ENCODE data around the gene TCEA2. TPM values are rescaled to one million over a fixed set of nuclear protein-coding genes. Genes with fewer than 3 reads are reported as not detected.

Gene TCEA2
- total and polyA plus RNA-seq, 9 of the 15 experiments (the other 6 are each of a cell fraction or from before 2014, with no cell fraction given), result 1.4 to 28.7 (median 5.4) TPM

GRCh38 chr20:64030371-64031134 is 32.4 kb upstream of the TCEA2 start:
- TF ChIP-seq PHB2 (IDR thresholded peaks at IDR 0.05; ENCODE audit: low read depth) (no peak), STAG1 (CRISPR knock-in tag; IDR thresholded peaks at IDR 0.05; ENCODE audit: borderline replicate concordance) (no peak), ZC3H8 (IDR thresholded peaks at IDR 0.05) (no peak), BRD9 (IDR thresholded peaks at IDR 0.05; ENCODE audit: low read depth, partially characterized antibody) (no peak), GTF2F1 (IDR thresholded peaks at IDR 0.05; ENCODE audit: low read depth, low read length) (no peak), THRAP3 (IDR thresholded peaks at IDR 0.05; ENCODE audit: borderline replicate concordance) (no peak), TFE3 (CRISPR knock-in tag; IDR thresholded peaks at IDR 0.05) (no peak), DACH1 (IDR thresholded peaks at IDR 0.05; ENCODE audit: partially characterized antibody) (no peak), ZNF143 (CRISPR knock-in tag; IDR thresholded peaks at IDR 0.05) (no peak), STAT6 (CRISPR knock-in tag; IDR thresholded peaks at IDR 0.05) (no peak), ZKSCAN8 (CRISPR knock-in tag; IDR thresholded peaks at IDR 0.05) (no peak), GTF2E2 (tag; IDR thresholded peaks at IDR 0.05) (no peak), RNF2 (IDR thresholded peaks at IDR 0.05) (no peak), NFXL1 (CRISPR knock-in tag; IDR thresholded peaks at IDR 0.05) (no peak), PURB (CRISPR knock-in tag; IDR thresholded peaks at IDR 0.05; ENCODE audit: low read depth) (no peak), BCL6 (CRISPR knock-in tag; IDR thresholded peaks at IDR 0.05) (no peak), POU5F1 (IDR thresholded peaks at IDR 0.05; ENCODE audit: borderline replicate concordance, low read depth, low read length, partially characterized antibody) (no peak)
- Histone ChIP-seq H3K27ac (ENCODE audit: extremely low read depth, low read depth, low read length) (no peak overlapping the region), H3K4me2 (ENCODE audit: insufficient read depth, low read length) (no peak overlapping the region), H3K27me3 (ENCODE audit: control insufficient read depth in 2 of 2, insufficient read depth in 2 of 2, low read length in 2 of 2) (no peaks in the 10 kb centered on the region), H3K4me3 (no peak overlapping the region), H3K36me3 (ENCODE audit: control insufficient read depth, insufficient read depth, low read length) (peaks cover 90% of the 10 kb centered on the region; the same call in 2 of the 3 replicates), H3K9me3 (replicated peaks; ENCODE audit: control insufficient read depth, insufficient read depth, low read depth, low read length) (no peaks in the 10 kb centered on the region), H3K79me2 (ENCODE audit: control insufficient read depth, insufficient read depth, low read length) (no peaks in the 10 kb centered on the region), H3K9ac (ENCODE audit: insufficient read depth in 1 of 2, low read depth in 2 of 2, low read length in 2 of 2) (no peak overlapping the region; a peak in 1 of 4 replicates), H2AFZ (ENCODE audit: low read depth, low read length) (no peak overlapping the region), H3K9me1 (ENCODE audit: control insufficient read depth, insufficient read depth, low read length) (peaks cover 2% of the 10 kb centered on the region), H4K20me1 (replicated peaks; ENCODE audit: control insufficient read depth, insufficient read depth, low read length) (no peaks in the 10 kb centered on the region), H3K4me1 (replicated peaks in 1 of 2; ENCODE audit: control insufficient read depth in 2 of 2, insufficient read depth in 2 of 2, low read length in 2 of 2) (peaks cover 0 to 23% of the 10 kb centered on the region in 2 experiments; a peak in 2 of 5 replicates)
- ChIA-PET CTCF (ENCODE audit: low intra/inter-chr PET ratio) (no interaction called here), POLR2A (interaction anchor here (0.6 to 0.8 kb wide), 2 partner anchors 8 to 222 kb away, joined by 3 read pairs; no protein-coding TSS in a partner anchor)
- intact Hi-C loops (cut with micrococcal nuclease) (no loop called here), in situ Hi-C loops (cut with MboI) (no loop called here)
- TSS peak; percentile 31 for BruUV-seq (replicated peaks)
- 88% methylated on average over 19 of the region's 20 CpGs for WGBS (ENCODE audit: insufficient coverage, low coverage, missing lambda C conversion rate)
- DNase-seq (ENCODE audit: extremely low read depth in 1 of 4, low spot score in 3 of 4), result no peak
- FAIRE-seq, result no peak
- ATAC-seq, result no peak
